Measurements from ENCODE around the gene DMGDH.

The DMGDH gene

DNA sequence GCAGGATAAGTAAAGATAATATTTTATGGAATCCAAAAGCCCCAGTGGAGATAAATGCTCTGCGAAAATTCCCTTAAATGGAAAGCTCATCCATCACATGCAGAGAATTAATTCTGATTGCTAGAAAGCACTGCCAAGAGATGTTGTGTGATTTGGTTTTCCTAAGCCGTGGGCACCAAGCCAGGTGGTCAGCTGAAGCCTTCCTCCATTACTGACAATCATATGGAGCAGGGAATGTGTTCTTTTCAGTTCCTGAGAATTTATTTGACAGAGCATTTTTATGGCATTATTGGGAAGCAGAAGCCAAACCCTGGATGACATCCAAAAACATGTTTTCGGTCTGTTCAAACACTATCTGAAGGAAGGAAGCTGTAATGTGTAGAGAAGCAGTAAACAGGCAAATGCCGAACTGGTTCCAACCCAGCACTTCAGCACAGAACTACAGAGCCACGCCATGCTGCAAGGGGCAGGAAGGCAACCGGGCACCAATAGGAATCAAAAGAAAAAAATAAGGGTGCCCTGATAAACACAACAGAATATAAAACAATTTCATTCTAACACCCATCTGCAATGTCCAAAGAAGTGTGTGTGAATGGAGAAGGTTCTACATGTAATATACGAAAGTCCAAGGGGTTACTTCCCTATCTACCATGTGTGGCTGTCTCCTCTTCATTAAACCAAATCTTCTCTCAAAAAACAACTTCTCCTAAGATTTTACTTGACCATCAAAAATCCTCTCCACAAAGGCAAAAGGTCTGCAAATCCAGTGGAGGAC is 96.6 kb downstream of the DMGDH start:
- DNase-seq: peak; percentile 21

DNA sequence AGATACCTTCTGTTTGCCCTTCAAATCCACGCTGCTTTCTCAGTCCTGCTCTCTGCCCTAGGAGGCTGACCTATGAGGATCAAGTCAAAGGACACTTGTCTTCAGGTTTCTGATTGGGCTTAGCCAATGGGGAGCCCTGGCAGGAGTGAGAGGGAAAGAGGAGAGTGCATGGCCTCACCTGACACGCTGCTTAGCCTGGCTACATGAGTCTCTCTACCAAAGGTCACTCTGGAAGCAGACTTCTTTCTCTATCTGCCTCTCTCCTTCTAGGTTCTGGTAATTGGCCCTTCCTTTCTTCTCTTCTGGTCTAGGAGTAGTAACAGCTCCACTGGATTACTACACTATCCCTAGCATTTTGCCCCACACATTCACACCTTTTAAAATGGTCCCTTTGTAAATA is 97.5 kb downstream of the DMGDH start:
- no peak for DNase-seq

DNA sequence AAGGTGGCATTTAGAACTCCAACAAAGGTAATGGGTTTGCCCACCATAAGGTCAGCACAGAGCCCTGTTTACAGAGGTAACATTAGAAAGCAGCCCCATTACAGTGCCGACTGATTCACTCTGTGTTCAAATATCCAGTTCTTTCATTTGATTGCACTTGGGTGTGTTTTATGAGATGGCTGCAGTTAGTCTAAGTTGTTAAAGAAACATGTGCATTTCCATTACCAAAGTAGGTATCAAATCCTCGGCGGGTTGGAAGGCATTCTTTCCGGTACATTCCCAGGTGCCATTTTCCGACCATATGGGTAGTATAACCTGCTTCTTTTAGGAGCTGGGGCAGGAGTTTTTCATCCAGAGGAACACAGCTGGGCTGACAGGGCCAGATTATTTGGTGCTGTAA is 100.7 kb downstream of the DMGDH start:
- no peak for DNase-seq

DNA sequence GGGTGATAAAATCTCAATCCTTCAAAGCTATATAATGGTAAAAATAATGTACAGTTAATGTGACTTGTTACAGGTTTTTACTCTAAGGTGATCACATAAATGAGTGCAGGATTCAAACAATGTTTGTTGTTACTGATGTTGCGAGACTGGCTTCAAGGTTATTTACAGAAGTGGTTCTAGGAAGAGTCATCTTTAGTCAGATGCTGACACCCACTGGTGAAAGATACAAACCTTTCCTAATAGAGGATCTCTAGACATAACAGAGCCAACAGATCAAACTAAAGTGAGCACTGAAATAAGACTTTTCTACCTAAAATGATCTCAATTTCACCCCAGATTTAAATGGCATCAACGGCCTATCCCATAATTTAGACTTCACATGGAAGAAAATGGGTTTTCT is 104.6 kb downstream of the DMGDH start:
- peak; percentile 26 for DNase-seq

DNA sequence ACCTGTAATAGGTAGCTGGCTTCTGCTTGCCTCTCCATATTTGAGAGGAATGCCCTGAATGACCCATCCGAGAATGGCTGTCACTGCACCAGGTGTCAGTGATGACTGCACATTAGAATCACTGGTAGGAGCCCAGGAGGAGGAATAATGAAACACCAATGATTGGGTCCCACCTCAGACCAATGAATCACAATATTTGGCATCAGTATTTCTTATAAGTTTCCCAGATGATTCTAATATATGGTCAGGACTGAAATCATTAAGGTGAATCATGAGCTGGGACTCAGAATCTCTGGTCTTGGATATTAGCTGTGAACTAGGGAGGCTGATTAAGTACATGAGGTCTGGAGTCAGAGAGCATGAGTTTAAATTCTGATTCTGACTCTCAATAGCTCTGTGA is 107.7 kb downstream of the DMGDH start:
- no peak for DNase-seq

DNA sequence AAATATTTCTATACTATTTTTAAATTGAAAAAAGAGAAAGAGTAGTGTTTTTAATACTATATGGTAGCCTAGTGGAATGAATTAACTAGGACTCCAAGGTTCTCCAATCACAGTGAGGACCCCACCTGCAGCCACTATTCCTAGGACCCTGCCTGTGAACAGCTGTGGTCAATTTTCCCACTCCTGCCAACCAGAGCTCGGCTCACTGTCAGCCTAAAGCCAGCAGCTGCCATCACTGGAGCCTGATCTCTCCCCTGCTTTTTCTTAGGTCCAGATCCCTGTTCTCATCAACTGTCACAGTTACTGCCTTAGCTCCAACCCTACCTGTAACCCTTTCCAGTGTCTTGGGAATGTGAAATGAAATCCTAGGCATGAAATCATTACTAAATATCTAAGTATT is 109.7 kb downstream of the DMGDH start:
- no peak for DNase-seq

DNA sequence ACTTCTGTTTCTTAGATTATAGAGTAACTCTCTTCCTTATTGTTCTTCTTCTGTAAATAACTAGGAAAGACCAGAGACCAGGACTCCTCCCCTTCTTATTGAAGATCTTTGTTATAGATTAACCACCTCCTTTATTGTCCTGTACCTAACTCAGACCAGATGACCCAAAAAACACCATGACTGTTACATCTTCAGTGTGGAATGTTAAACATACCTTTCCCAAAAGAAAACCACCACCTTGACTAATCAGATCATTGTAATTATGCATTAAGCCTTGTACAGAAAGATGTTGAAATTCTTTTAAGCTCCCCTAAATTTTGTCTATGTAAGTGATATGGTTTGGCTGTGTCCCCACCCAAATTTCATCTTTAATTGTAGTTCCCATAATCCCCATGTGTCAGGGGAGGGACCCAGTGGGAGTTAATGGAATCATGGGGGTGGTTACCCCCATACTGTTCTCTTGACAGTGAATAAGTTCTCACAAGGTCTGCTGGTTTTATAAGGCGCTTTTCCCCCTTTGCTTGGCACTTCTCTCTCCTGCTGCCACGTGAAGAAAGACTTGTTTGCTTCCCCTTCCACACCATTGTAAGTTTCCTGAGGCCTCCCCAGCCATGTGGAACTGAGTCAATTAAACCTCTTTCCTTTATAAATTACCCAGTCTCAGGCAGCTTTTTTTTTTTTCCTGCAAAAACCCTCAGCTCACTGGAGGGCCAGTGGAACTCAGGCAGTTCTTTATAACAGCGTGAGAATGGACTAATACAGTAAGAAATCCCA is 110.6 kb downstream of the DMGDH start:
- DNase-seq: no peak

DNA sequence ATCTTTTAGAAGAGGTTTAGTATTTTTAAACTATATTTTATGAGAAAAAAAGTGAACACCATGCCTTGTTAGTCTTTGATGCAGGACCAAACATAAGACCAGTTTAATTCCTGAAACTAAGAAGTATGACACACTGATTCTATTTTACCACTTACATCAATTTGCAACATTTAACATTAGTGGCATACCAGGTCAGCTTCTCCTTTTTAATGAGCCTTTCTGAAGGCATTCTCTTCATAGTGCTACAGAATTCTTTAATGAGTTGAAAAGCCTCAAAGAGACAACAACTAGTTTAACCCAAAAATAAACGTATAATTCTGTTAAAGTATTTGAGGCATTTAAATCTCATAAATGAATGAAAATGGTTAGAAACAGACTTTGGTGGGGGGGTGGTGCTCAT is 112.6 kb downstream of the DMGDH start:
- DNase-seq: no peak

DNA sequence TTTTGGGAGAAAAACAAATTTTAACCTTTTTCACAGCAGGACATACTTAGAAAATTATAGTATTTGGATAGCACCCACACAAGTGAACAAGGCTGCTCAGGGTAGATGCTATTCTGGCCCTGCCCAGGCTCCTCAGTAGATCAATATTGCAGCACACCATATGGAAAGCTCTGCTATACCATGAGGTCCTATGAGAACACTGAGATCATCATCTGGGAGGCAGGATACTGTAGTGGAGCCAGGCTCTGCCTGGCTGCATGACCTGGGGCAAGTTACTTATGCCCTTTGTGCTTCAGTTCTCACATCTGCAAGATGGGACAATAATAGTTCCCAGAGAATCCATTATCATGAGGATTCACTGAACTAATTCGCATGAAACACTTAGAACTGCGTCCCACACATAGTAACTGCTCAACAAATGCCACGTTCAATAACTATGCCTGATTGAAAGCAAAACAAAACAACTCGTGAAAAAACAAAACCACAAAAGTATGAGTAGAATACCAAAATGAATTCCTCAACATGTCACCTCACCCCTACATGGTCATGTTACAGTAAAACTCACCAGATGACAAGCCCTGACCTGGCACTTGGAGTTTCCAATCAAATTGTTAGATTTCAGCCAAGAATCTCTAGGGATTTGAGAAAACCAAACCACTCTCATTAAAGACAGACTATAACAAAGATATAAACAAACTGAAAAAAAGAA is 116.2 kb downstream of the DMGDH start:
- no peak for DNase-seq

Data from NCI-H748 treated with DMSO at 0.1 percent for 48 hours (cell line).